Measurements from ENCODE around the gene YWHAQ.

GRCh38 chr2:9578467-9579235 is 52.1 kb downstream of the YWHAQ start:
- no peak for TF ChIP-seq CTCF (IDR thresholded peaks at IDR 0.05)
- no peak for TF ChIP-seq POLR2AphosphoS5 (IDR thresholded peaks at IDR 0.05)
- TF ChIP-seq POLR2A (IDR thresholded peaks at IDR 0.05) = no peak
